Activated B cell treated with CpG ODN at 0.5 μM for 24 hours (primary cell): ENCODE data around the gene ZCCHC8. TPM values are rescaled to one million over a fixed set of nuclear protein-coding genes. Genes with fewer than 3 reads are reported as not detected.

Experiments used
- ATAC-seq: fragments of 200-7000 bp; cut with Tn5 transposase; one replicate; pipeline ENCODE4 v1.10.0; 2021; ENCODE audit warnings: low read depth, mild to moderate bottlenecking, moderate library complexity
- CTCF ChIA-PET: fragments of 350-600 bp; sonication (Branson Sonifier 250); formaldehyde crosslinking; loops from one replicate; lab custom pipeline; 2021; ENCODE audit warnings: antibody characterized with exemption; lab: Charles Lee
- POLR2A ChIA-PET: fragments of 350-600 bp; sonication (Branson Sonifier 250); formaldehyde crosslinking; loops from one replicate; lab custom pipeline; 2021; ENCODE audit warnings: antibody characterized with exemption; lab: Charles Lee
- DNase-seq: peaks from one replicate; pipeline ENCODE4 v3.0.0; 2022
- H3K27ac Mint-ChIP-seq: one replicate; pipeline ENCODE4 v1.8.0; 2020; ENCODE audit warnings: mixed read lengths
- H3K27me3 Mint-ChIP-seq: one replicate; pipeline ENCODE4 v1.8.0; 2021; ENCODE audit warnings: mixed read lengths
- H3K36me3 Mint-ChIP-seq: one replicate; pipeline ENCODE4 v1.8.0; 2021; ENCODE audit warnings: low read depth, mixed read lengths
- H3K4me1 Mint-ChIP-seq: one replicate; pipeline ENCODE4 v1.8.0; 2021; ENCODE audit warnings: mixed read lengths
- H3K4me3 Mint-ChIP-seq: one replicate; pipeline ENCODE4 v1.8.0; 2020; ENCODE audit warnings: mild to moderate bottlenecking, mixed read lengths
- H3K9me3 Mint-ChIP-seq: one replicate; pipeline ENCODE4 v1.8.0; 2020; ENCODE audit warnings: mixed read lengths
- intact Hi-C: fragments of 100-400 bp; cut with micrococcal nuclease; formaldehyde crosslinking; loops from one replicate; pipeline ENCODE4 v1.15.1; 2024
- total RNA-seq: library from RNA; stranded (reverse); gene quantifications from 2 replicates; pipeline ENCODE4 v1.2.3, GENCODE V29; 2022
- TF ChIP-seq, protein P1 (sequence below): fragments of 200-600 bp; IDR thresholded peaks from one replicate; pipeline ENCODE4 v1.8.0; 2022; ENCODE audit warnings: antibody characterized with exemption, mild to moderate bottlenecking

Gene ZCCHC8
- total RNA-seq, 1 donor from 2014 or later: 48.0 TPM

DNA sequence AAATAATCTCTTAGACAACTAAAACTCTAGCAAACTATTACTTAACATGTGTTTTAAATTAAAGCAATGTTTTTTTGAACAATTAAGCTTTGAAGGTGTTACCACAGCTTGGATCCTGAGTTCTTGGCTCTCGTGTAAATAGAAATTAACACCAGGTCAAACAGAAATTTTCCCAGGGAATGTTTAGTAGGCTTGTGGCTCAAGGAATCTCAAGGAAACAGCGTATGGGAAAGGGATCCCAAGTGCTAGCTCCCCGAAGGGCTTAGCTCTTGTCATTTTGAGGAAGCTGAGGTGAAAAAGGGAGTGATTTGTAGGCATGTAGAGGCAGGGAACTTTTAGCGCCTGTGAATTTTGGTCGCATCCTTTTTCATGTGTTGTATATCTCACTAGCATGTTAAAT, 37.8 kb upstream of the ZCCHC8 start:
- H3K9me3 Mint-ChIP-seq: no peaks in the 10 kb centered on the region
- H3K4me1 Mint-ChIP-seq: peaks cover 2% of the 10 kb centered on the region
- DNase-seq: no peak
- H3K27me3 Mint-ChIP-seq: no peaks in the 10 kb centered on the region
- no peak overlapping the region for H3K4me3 Mint-ChIP-seq
- intact Hi-C loops: no loop called here
- POLR2A ChIA-PET: interaction anchor here (1.4 kb wide), 1 partner anchor 12 kb away, joined by 5 read pairs; the partner anchor contains the start of genes KNTC1 and RSRC2
- ATAC-seq: no peak
- CTCF ChIA-PET: no interaction called here
- H3K36me3 Mint-ChIP-seq: peaks cover 38% of the 10 kb centered on the region
- TF ChIP-seq, protein P1, sequence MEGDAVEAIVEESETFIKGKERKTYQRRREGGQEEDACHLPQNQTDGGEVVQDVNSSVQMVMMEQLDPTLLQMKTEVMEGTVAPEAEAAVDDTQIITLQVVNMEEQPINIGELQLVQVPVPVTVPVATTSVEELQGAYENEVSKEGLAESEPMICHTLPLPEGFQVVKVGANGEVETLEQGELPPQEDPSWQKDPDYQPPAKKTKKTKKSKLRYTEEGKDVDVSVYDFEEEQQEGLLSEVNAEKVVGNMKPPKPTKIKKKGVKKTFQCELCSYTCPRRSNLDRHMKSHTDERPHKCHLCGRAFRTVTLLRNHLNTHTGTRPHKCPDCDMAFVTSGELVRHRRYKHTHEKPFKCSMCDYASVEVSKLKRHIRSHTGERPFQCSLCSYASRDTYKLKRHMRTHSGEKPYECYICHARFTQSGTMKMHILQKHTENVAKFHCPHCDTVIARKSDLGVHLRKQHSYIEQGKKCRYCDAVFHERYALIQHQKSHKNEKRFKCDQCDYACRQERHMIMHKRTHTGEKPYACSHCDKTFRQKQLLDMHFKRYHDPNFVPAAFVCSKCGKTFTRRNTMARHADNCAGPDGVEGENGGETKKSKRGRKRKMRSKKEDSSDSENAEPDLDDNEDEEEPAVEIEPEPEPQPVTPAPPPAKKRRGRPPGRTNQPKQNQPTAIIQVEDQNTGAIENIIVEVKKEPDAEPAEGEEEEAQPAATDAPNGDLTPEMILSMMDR: no peak
- H3K27ac Mint-ChIP-seq: no peak overlapping the region

DNA sequence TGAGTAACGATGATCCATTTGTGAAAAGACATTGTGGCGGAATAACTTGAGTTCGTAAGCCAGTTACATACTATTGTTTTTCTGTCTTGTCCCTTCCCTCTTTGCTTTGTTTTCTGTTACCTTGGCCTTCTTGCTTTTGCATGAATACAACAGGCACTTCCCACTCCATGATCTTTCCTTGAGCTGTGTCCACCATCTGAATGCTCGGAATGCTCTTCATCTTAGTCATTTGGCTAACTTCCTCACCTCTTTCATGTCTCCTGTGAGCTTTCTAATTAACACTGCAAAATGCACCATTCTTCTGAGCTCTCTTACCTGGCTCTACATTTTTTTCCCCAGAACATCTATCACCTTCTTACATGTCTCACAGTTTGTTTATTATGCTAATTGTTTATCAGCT, 36.3 kb upstream of the ZCCHC8 start:
- no peak overlapping the region for H3K4me3 Mint-ChIP-seq
- H3K36me3 Mint-ChIP-seq: peaks cover 30% of the 10 kb centered on the region
- CTCF ChIA-PET: no interaction called here
- peaks cover 2% of the 10 kb centered on the region for H3K4me1 Mint-ChIP-seq
- DNase-seq (no peak), ATAC-seq (no peak)
- TF ChIP-seq, protein P1: no peak
- POLR2A ChIA-PET: no interaction called here
- no peaks in the 10 kb centered on the region for H3K27me3 Mint-ChIP-seq
- H3K27ac Mint-ChIP-seq: no peak overlapping the region
- H3K9me3 Mint-ChIP-seq: no peaks in the 10 kb centered on the region
- intact Hi-C loops: no loop called here

DNA sequence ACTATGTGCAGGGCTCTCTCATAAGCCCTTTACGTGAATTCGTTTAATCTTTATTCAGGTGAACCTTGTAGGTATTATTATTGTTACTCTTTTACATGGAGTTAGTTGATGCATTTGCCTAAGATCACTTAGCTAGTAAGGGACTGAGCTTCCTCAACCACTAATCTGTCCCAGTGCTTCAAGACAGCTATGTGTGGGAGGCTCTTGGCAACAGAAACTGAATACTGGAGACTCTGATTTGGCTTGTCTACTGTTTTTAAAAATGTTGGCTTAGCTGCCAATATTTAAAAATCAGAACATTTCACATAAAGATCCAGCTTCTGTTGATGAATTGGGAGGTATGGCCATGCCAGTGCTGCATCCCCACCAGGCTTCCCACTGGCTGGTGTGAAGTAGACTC, 33.1 kb upstream of the ZCCHC8 start:
- DNase-seq: no peak
- Mint-ChIP-seq H3K27me3 (no peaks in the 10 kb centered on the region), H3K27ac (no peak overlapping the region), H3K9me3 (no peaks in the 10 kb centered on the region), H3K4me1 (peaks cover 8% of the 10 kb centered on the region), H3K36me3 (peaks cover 28% of the 10 kb centered on the region), H3K4me3 (no peak overlapping the region)
- CTCF ChIA-PET: no interaction called here
- TF ChIP-seq, protein P1: no peak
- intact Hi-C loops: no loop called here
- no peak for ATAC-seq
- POLR2A ChIA-PET: no interaction called here

GRCh38 chr12:122528992-122529391, 28.3 kb upstream of the ZCCHC8 start:
- ChIA-PET POLR2A (interaction anchor here (1.0 to 2.6 kb wide), 4 partner anchors 13 to 30 kb away, joined by 3 to 13 read pairs (median 4); partner anchors contain the start of gene ZCCHC8), CTCF (no interaction called here)
- Mint-ChIP-seq H3K9me3 (no peaks in the 10 kb centered on the region), H3K27ac (peak overlapping the region; percentile 46), H3K36me3 (peaks cover 23% of the 10 kb centered on the region), H3K4me3 (peak overlapping the region; percentile 19), H3K4me1 (peaks cover 24% of the 10 kb centered on the region), H3K27me3 (no peaks in the 10 kb centered on the region)
- DNase-seq (no peak), ATAC-seq (no peak)
- TF ChIP-seq, protein P1: no peak
- intact Hi-C loops: loop anchor here (10.0 kb wide), 1 partner anchor 706 kb away; the partner anchor contains the start of genes MPHOSPH9 and MTRFR

DNA sequence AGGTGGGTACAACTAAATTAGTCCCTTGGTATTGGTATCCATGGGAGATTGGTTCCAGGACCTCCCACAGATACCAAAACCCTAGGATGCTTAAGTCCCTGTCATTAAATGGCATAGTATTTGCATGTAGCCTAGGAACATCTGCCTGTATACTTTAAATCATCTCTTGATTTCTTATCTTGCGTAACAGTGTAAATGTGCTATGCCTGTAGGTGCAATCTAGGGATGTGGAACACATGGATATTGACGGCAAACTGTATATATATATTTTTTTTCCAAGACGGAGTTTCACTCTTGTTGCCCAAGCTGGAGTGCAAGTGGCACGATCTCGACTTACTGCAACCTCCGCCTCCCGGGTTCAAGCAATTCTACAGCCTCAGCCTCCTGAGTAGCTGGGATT, 27.9 kb upstream of the ZCCHC8 start:
- peak overlapping the region; percentile 19 for H3K4me3 Mint-ChIP-seq

More for the DNA sequence above, 27.9 kb upstream of the ZCCHC8 start:
- ATAC-seq (no peak), DNase-seq (no peak)
- peak overlapping the region; percentile 46 for H3K27ac Mint-ChIP-seq
- TF ChIP-seq, protein P1: no peak
- POLR2A ChIA-PET: interaction anchor here (1.0 to 2.6 kb wide), 4 partner anchors 13 to 30 kb away, joined by 3 to 13 read pairs (median 4); partner anchors contain the start of gene ZCCHC8
- H3K9me3 Mint-ChIP-seq: no peaks in the 10 kb centered on the region
- intact Hi-C loops: loop anchor here (10.0 kb wide), 1 partner anchor 706 kb away; the partner anchor contains the start of genes MPHOSPH9 and MTRFR
- CTCF ChIA-PET: no interaction called here
- peaks cover 28% of the 10 kb centered on the region for H3K4me1 Mint-ChIP-seq
- no peaks in the 10 kb centered on the region for H3K27me3 Mint-ChIP-seq
- peaks cover 27% of the 10 kb centered on the region for H3K36me3 Mint-ChIP-seq
